ENCODE results near the gene GABBR1. TPM values are rescaled to one million over a fixed set of nuclear protein-coding genes. Genes with fewer than 3 reads are reported as not detected.

Gene GABBR1
- total RNA-seq, 1 donor from 2014 or later: 6.4 TPM

- TF ChIP-seq, protein P1, sequence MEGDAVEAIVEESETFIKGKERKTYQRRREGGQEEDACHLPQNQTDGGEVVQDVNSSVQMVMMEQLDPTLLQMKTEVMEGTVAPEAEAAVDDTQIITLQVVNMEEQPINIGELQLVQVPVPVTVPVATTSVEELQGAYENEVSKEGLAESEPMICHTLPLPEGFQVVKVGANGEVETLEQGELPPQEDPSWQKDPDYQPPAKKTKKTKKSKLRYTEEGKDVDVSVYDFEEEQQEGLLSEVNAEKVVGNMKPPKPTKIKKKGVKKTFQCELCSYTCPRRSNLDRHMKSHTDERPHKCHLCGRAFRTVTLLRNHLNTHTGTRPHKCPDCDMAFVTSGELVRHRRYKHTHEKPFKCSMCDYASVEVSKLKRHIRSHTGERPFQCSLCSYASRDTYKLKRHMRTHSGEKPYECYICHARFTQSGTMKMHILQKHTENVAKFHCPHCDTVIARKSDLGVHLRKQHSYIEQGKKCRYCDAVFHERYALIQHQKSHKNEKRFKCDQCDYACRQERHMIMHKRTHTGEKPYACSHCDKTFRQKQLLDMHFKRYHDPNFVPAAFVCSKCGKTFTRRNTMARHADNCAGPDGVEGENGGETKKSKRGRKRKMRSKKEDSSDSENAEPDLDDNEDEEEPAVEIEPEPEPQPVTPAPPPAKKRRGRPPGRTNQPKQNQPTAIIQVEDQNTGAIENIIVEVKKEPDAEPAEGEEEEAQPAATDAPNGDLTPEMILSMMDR (conservative IDR thresholded peaks at IDR 0.05; ENCODE audit: low read depth, low read length): no peak
- no peak overlapping the region for H3K4me3 ChIP-seq (ENCODE audit: low read depth, low read length)
- DNase-seq (ENCODE audit: low read depth): no peak
Measured at GRCh38 chr6:29620630-29621029, 12.4 kb downstream of the GABBR1 start.

DNA sequence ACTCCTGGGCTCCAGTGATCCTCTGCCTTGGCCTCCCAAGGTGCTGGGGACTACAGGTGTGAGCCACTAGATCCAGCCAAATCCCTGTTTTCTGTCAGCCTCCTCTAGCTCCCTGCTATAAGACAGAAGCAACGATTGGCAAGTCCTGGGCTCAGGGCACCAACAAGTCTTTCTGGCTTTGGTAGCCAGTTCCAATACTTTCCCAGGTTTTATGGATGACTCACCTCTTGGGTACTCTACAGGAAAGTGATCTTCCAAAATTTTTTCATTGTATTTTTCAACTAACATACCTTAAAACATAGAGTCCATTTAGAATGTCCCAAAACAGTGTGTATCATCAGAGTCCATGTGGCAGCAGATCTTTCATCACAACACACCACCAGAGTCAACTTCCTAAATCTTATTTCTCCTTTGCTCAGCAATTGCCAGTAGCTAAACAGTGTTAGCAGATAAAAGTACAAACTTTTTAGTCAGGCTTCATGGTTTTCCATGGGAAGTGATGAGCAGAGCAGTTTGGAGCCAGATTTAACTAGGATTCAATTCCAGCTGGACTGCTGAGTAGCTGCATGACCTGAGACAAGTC is 13.3 kb downstream of the GABBR1 start:
- no peak for DNase-seq (ENCODE audit: low read depth)
- no peak overlapping the region for H3K4me3 ChIP-seq (ENCODE audit: low read depth, low read length)
- TF ChIP-seq, protein P1 (conservative IDR thresholded peaks at IDR 0.05; ENCODE audit: low read depth, low read length): no peak

DNA sequence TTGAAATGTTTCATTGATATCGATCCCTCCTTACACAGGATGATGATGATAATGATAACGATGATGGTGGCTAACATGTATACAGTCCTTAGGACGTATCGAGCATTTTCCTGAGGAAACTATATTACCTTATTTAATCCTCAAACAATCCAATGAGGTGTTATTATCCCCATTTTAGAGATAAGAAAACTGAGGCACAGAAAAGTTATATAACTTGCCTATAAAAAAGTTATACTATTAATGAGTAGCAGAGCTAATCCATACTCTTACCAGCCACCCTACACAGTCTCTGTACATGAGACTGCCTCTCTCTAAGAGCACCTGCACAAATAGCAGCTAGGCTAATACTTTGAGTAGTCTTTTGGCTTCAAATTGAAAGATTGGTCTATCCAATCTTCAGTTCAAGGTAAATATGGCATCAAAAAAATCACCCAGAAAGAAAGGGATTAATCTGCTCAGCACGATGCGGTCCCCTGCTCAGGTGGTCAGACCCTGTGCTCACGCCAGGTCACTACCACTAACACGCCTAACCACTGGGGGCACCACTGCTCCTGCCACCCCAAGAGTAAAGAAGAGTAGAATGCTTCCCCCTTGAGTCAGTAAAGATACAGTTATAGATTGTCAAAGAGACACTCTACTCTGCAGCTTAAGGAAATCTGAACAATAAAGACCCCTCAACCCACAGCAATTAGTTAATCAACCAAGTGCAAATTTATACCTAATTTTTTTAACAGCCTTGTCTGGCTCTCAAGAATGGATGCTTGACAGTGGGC is 15.0 kb downstream of the GABBR1 start:
- no peak overlapping the region for H3K4me3 ChIP-seq (ENCODE audit: low read depth, low read length)
- no peak for DNase-seq (ENCODE audit: low read depth)
- TF ChIP-seq, protein P1 (conservative IDR thresholded peaks at IDR 0.05; ENCODE audit: low read depth, low read length): peak; percentile 28

DNA sequence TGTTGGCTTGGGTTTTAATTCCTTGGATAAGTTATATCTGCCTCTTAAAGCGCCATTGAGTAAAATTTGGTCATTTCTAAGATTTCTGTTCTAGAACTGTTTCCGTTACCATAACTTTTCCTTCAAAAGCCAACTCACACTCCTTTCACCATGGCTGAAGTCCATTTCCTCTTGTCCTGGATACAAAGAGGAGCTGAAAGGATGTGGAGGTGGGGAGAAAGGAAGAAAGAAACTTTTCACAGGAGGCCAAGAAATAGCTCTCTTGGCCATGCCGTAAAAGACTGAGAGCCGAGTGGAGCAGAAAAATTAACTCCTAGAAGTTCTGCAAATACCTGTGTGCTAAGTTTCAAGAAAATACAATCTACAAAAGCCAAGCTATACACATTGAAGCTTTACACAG is 21.6 kb downstream of the GABBR1 start:
- no peak overlapping the region for H3K4me3 ChIP-seq (ENCODE audit: low read depth, low read length)
- TF ChIP-seq, protein P1 (conservative IDR thresholded peaks at IDR 0.05; ENCODE audit: low read depth, low read length): no peak
- DNase-seq (ENCODE audit: low read depth): no peak

- no peak overlapping the region for H3K4me3 ChIP-seq (ENCODE audit: low read depth, low read length)
- DNase-seq (ENCODE audit: low read depth): no peak
- TF ChIP-seq, protein P1 (conservative IDR thresholded peaks at IDR 0.05; ENCODE audit: low read depth, low read length): no peak
Measured at GRCh38 chr6:29610540-29610939, 22.4 kb downstream of the GABBR1 start.

DNA sequence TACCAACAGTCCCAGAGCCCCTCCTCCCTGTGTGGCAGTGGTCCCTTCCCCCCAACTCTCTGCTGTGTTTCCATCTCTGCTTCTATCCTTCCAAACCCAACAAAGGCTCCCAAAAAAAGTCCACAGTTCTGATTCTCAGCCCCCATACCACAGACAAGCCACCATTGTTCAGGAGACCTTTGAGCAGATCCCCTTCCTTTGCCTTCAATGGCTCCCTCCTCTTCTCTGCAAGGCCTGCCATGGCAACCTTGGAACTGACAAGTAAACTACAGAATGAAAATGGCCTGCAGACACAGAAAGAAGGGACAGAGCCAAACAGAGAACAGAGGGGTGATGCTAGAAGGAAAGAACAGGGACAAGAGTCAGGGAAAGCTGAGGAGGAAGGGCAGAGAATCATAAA is 24.9 kb downstream of the GABBR1 start:
- DNase-seq (ENCODE audit: low read depth): no peak
- TF ChIP-seq, protein P1 (conservative IDR thresholded peaks at IDR 0.05; ENCODE audit: low read depth, low read length): no peak
- H3K4me3 ChIP-seq (ENCODE audit: low read depth, low read length): no peak overlapping the region

GRCh38 chr6:29603930-29604329 is 29.1 kb downstream of the GABBR1 start:
- TF ChIP-seq, protein P1 (conservative IDR thresholded peaks at IDR 0.05; ENCODE audit: low read depth, low read length): no peak
- H3K4me3 ChIP-seq (ENCODE audit: low read depth, low read length): no peak overlapping the region
- DNase-seq (ENCODE audit: low read depth): no peak

All from epithelial cell of proximal tubule (primary cell).